SU-DHL-6 (cell line): ENCODE data around the gene RIPPLY2.

Experiments used
- H2AFZ ChIP-seq: fragments of 200-600 bp; sonication (generic); 2 replicates; pipeline ENCODE4 v1.6.1; 2014; ENCODE audit warnings: low read depth, mild to moderate bottlenecking, moderate library complexity, mixed read lengths, antibody characterized with exemption, low read length; ENCODE audit not compliant: severe bottlenecking
- H3F3A ChIP-seq: fragments of 200-600 bp; shearing (Covaris generic); 2 replicates; pipeline ENCODE4 v1.6.0; 2016; ENCODE audit warnings: antibody characterized with exemption, mild to moderate bottlenecking; ENCODE audit not compliant: insufficient read depth
- H3K27ac ChIP-seq: fragments of 200-600 bp; sonication (generic); 2 replicates; pipeline ENCODE4 v1.5.1; 2016; ENCODE audit warnings: low read depth, mild to moderate bottlenecking, low read length, moderate library complexity, mixed read lengths
- H3K27me3 ChIP-seq: fragments of 200-600 bp; sonication (generic), shearing (Covaris generic); 2 replicates; pipeline ENCODE4 v1.6.0; 2014; ENCODE audit warnings: mild to moderate bottlenecking, low read length
- H3K36me3 ChIP-seq: fragments of 200-600 bp; sonication (generic); 2 replicates; pipeline ENCODE4 v1.6.1; 2014; ENCODE audit warnings: mild to moderate bottlenecking, low read length, mixed read lengths
- H3K4me2 ChIP-seq: fragments of 300-600, 200-600 bp; shearing (Covaris generic), sonication (generic); 2 replicates; pipeline ENCODE4 v1.6.0; 2014; ENCODE audit warnings: low read length, low read depth, mild to moderate bottlenecking; ENCODE audit not compliant: poor library complexity, severe bottlenecking
- H3K4me3 ChIP-seq: fragments of 200-600 bp; sonication (generic); 2 replicates; pipeline ENCODE4 v1.5.1; 2014; ENCODE audit warnings: antibody characterized with exemption, low read length, mild to moderate bottlenecking, mixed read lengths; ENCODE audit not compliant: insufficient read depth, poor library complexity, severe bottlenecking
- H3K79me2 ChIP-seq: fragments of 200-600 bp; sonication (generic); 2 replicates; pipeline ENCODE4 v1.6.1; 2014; ENCODE audit warnings: mild to moderate bottlenecking, low read length, moderate library complexity; ENCODE audit not compliant: insufficient read depth
- H3K9ac ChIP-seq: fragments of 200-600 bp; sonication (generic); 2 replicates; pipeline ENCODE4 v1.7.0; 2014; ENCODE audit warnings: mild to moderate bottlenecking, low read length
- H3K9me2 ChIP-seq: fragments of 200-600 bp; sonication (generic); replicated peaks from 2 replicates; pipeline ENCODE4 v1.6.1; 2014; ENCODE audit warnings: low read length; ENCODE audit not compliant: insufficient read depth
- H3K9me3 ChIP-seq: fragments of 200-600 bp; sonication (generic); 2 replicates; pipeline ENCODE4 v1.6.1; 2014; ENCODE audit warnings: low read length, mixed read lengths; ENCODE audit not compliant: insufficient read depth
- H4K20me1 ChIP-seq: fragments of 200-600 bp; sonication (generic); 2 replicates; pipeline ENCODE4 v1.6.1; 2014; ENCODE audit warnings: low read depth, mild to moderate bottlenecking, antibody characterized with exemption, low read length, moderate library complexity, mixed read lengths
- EZH2phosphoT487 ChIP-seq: fragments of 200-600 bp; sonication (generic), shearing (Covaris generic); conservative IDR thresholded peaks from 2 replicates; pipeline ENCODE4 v1.6.1; 2018; ENCODE audit warnings: mild to moderate bottlenecking, antibody characterized with exemption, low read length, moderate library complexity, mixed read lengths
- TF ChIP-seq, protein P1 (sequence below): fragments of 200-600 bp; sonication (generic); IDR thresholded peaks from one replicate; pipeline ENCODE4 v1.5.1; 2017; ENCODE audit warnings: antibody characterized with exemption, mild to moderate bottlenecking, low read length, moderate library complexity; ENCODE audit not compliant: insufficient read depth, poor library complexity, severe bottlenecking

Gene RIPPLY2

DNA sequence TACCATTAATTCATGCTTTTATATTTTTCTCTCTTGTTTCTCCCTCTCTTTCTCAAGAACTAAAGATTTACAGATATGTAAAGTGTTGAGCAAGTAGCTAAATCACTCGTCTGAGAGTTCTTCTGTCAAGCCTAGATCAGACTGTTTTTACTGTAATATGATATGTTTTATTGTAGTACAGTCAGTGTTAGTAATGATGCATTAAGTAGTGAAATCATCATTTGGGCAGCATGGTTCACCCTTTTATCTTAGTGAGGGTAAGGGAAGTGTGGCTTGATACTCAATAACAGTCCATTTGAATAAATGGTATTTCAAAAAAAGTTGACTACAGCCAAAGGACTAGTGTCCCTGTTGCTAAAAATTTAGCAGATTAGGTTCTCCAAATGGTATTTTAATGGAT lies 15.5 kb downstream of the RIPPLY2 start:
- H3K9ac ChIP-seq: no peak overlapping the region
- H3K4me3 ChIP-seq: no peak overlapping the region
- TF ChIP-seq EZH2phosphoT487: no peak
- H4K20me1 ChIP-seq: no peaks in the 10 kb centered on the region
- peaks cover 37% of the 10 kb centered on the region; the same call in 1 of the 2 replicates for H3K9me3 ChIP-seq
- peaks cover 73% of the 10 kb centered on the region for H3K36me3 ChIP-seq
- no peak overlapping the region for H2AFZ ChIP-seq
- H3K4me2 ChIP-seq: no peak overlapping the region
- no peaks in the 10 kb centered on the region for H3K9me2 ChIP-seq
- no peaks in the 10 kb centered on the region for H3F3A ChIP-seq
- H3K27me3 ChIP-seq: no peaks in the 10 kb centered on the region
- no peak overlapping the region for H3K27ac ChIP-seq
- H3K79me2 ChIP-seq: peaks cover 80% of the 10 kb centered on the region

DNA sequence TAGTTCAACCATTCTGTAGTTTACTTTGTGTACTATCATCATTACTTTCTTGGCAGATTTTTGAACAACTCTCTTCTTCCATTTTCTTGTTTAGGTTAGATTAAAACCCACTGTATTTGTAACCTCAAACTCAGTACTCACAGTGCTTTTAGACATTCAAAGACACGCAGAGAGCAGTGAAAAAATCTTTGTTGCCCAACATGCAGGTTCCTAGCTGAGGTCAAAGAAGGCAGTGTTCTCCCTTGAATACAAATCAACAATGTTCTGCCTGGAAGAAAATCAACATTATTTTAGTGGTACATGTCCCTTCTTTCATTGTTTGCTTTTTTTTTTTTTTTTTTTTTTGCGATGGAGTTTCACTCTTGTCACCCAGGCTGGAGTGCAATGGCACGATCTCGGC lies 17.5 kb downstream of the RIPPLY2 start:
- peaks cover 84% of the 10 kb centered on the region for H3K79me2 ChIP-seq
- H3K27ac ChIP-seq: no peak overlapping the region
- H4K20me1 ChIP-seq: no peaks in the 10 kb centered on the region
- H3K9me2 ChIP-seq: no peaks in the 10 kb centered on the region
- H3F3A ChIP-seq: no peaks in the 10 kb centered on the region
- no peak overlapping the region for H3K4me2 ChIP-seq
- H3K4me3 ChIP-seq: no peak overlapping the region
- H3K9ac ChIP-seq: no peak overlapping the region
- no peaks in the 10 kb centered on the region for H3K27me3 ChIP-seq
- no peak overlapping the region for H2AFZ ChIP-seq
- peaks cover 53% of the 10 kb centered on the region for H3K36me3 ChIP-seq
- no peak for TF ChIP-seq EZH2phosphoT487
- TF ChIP-seq, protein P1, sequence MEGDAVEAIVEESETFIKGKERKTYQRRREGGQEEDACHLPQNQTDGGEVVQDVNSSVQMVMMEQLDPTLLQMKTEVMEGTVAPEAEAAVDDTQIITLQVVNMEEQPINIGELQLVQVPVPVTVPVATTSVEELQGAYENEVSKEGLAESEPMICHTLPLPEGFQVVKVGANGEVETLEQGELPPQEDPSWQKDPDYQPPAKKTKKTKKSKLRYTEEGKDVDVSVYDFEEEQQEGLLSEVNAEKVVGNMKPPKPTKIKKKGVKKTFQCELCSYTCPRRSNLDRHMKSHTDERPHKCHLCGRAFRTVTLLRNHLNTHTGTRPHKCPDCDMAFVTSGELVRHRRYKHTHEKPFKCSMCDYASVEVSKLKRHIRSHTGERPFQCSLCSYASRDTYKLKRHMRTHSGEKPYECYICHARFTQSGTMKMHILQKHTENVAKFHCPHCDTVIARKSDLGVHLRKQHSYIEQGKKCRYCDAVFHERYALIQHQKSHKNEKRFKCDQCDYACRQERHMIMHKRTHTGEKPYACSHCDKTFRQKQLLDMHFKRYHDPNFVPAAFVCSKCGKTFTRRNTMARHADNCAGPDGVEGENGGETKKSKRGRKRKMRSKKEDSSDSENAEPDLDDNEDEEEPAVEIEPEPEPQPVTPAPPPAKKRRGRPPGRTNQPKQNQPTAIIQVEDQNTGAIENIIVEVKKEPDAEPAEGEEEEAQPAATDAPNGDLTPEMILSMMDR: no peak
- peaks cover 36% of the 10 kb centered on the region; the same call in 1 of the 2 replicates for H3K9me3 ChIP-seq

- no peak overlapping the region for H3K9ac ChIP-seq
- no peak overlapping the region for H3K4me2 ChIP-seq
- H3K27me3 ChIP-seq: no peaks in the 10 kb centered on the region
- H3K79me2 ChIP-seq: peaks cover 89% of the 10 kb centered on the region
- H3K4me3 ChIP-seq: no peak overlapping the region
- H2AFZ ChIP-seq: no peak overlapping the region
- H3K9me3 ChIP-seq: peaks cover 17% of the 10 kb centered on the region; the same call in 1 of the 2 replicates
- H3K36me3 ChIP-seq: peaks cover 34% of the 10 kb centered on the region
- 0 out of 2 replicates have a peak, but pooled peaks cover 3% of the 10 kb centered on the region for H4K20me1 ChIP-seq
- H3K27ac ChIP-seq: no peak overlapping the region
- no peaks in the 10 kb centered on the region for H3K9me2 ChIP-seq
- H3F3A ChIP-seq: no peaks in the 10 kb centered on the region
- TF ChIP-seq EZH2phosphoT487: no peak
- TF ChIP-seq, protein P1: no peak
These were observed 19.4 kb downstream of the RIPPLY2 start for GRCh38 chr6:83872386-83873118.

GRCh38 chr6:83873869-83874268 lies 20.7 kb downstream of the RIPPLY2 start:
- Histone ChIP-seq H3K9me2 (no peaks in the 10 kb centered on the region), H3F3A (no peaks in the 10 kb centered on the region), H3K4me2 (no peak overlapping the region), H4K20me1 (0 out of 2 replicates have a peak, but pooled peaks cover 3% of the 10 kb centered on the region), H3K27ac (no peak overlapping the region), H3K9me3 (peaks cover 4% of the 10 kb centered on the region; the same call in 1 of the 2 replicates), H3K4me3 (no peak overlapping the region), H3K9ac (no peak overlapping the region), H2AFZ (no peak overlapping the region), H3K36me3 (peaks cover 20% of the 10 kb centered on the region), H3K27me3 (no peaks in the 10 kb centered on the region), H3K79me2 (peaks cover 88% of the 10 kb centered on the region)
- TF ChIP-seq, protein P1: no peak
- TF ChIP-seq EZH2phosphoT487: no peak
